ENCODE results near the gene NAA10.

NAA10 gene

DNA sequence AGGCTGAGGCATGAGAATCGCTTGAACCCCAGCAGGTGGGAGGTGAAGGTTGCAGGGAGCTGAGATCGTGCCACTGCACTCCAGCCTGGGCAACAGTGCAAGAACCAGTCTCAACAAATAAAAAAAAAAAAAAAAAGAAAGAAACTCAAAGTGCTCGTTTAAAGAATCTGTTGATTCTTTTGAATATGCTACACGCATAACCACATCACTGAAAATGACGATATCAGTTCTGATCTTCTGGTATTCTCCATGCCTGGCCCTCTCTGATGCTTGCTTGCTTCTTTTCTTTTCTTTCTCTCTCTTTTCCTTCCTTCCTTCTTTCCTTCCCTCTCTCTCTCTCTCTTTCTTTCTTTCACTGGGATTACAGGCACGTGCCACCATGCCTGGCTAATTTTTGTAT, 23.0 kb downstream of the NAA10 start:
- no peak for FAIRE-seq

DNA sequence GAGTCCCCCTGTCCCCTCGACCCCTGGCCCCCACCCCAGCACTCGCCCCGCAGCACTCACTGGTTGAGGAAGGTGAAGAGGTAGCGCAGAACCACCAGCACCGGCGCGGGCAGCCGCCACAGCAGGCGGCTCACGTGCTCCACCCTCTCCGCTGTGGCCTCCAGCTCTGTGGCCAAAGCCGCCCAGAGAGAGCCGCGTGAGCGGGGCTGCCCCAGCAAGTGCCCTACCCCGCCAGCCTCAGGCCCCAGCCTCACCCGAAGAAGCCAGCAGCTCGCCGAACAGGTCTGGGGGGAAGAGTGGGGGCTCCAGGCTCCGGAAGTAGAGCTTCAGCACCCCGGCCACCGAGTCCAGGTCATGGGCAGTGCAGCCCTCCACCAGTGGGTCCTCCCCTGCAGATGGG, 24.4 kb downstream of the NAA10 start:
- FAIRE-seq (no peak), DNase-seq (ENCODE audit: insufficient read length, low spot score) (no peak)

More for the DNA sequence above, 23.0 kb downstream of the NAA10 start:
- DNase-seq (ENCODE audit: insufficient read length, low spot score): no peak

DNA sequence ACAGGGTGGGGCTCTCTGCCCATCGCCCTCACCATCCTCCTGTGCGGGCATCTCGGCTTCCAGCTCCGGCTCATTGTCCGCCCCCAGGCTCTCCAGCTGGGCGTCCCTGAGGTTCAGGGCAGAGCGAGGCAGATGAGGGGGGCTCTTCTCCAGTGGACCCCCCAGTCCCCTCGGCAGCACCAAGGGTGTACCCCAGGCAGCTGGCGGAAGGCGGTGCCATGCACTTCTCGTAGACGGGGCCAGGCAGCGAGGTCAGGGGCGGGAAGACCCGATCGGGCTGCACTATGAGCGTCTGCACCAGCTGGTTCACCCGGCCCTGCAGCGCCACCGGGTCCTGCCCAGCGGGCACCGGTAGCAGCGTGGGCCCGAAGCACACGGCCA, 24.9 kb downstream of the NAA10 start:
- no peak for FAIRE-seq
- DNase-seq (ENCODE audit: insufficient read length, low spot score): no peak

GRCh38 chrX:153909024-153909979, 25.5 kb downstream of the NAA10 start:
- DNase-seq (ENCODE audit: insufficient read length, low spot score): no peak
- FAIRE-seq: no peak

DNA sequence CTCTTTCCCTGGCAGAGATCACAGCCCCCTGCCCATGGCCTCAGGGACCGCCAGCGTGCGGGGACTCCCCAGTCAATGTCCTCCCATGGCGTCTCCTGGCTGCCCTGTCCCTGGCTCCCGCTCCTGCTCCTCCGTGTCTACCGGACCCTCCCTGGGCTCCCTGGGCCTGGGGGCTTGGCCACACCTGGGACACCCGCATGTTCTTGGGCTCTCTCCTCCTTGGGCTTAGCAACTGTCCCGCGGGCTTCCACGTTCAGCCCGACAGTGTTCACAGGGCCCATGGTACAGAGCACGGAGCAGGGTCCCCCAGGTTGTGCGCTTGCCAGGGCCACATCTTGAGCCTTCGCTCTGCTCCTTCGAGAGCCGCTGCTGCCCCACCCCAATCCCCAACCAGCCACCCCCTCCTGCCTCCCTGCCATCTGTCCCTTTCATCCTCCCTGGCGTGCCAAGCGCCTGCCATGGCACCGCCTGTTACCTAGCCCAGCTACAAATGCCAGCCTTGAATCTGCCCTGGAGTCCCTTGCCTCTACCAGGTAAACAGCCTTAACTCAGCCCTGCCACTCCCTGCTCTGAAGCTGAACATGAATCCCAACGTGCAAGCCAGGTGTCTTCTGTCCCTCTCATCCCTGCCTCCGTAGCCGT, 26.5 kb downstream of the NAA10 start:
- no peak for FAIRE-seq

GRCh38 chrX:153907456-153907855, 27.4 kb downstream of the NAA10 start:
- FAIRE-seq: no peak
- DNase-seq (ENCODE audit: insufficient read length, low spot score): no peak

More for the DNA sequence above, 26.5 kb downstream of the NAA10 start:
- DNase-seq (ENCODE audit: insufficient read length, low spot score): no peak

DNA sequence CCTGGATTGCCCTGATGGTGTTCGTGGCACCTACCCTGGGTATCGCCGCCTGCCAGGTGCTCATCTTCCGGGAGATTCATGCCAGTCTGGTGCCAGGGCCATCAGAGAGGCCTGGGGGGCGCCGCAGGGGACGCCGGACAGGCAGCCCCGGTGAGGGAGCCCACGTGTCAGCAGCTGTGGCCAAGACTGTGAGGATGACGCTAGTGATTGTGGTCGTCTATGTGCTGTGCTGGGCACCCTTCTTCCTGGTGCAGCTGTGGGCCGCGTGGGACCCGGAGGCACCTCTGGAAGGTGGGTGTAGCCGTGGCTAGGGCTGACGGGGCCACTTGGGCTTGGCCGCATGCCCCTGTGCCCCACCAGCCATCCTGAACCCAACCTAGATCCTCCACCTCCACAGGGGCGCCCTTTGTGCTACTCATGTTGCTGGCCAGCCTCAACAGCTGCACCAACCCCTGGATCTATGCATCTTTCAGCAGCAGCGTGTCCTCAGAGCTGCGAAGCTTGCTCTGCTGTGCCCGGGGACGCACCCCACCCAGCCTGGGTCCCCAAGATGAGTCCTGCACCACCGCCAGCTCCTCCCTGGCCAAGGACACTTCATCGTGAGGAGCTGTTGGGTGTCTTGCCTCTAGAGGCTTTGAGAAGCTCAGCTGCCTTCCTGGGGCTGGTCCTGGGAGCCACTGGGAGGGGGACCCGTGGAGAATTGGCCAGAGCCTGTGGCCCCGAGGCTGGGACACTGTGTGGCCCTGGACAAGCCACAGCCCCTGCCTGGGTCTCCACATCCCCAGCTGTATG, 28.5 kb downstream of the NAA10 start:
- DNase-seq (ENCODE audit: insufficient read length, low spot score) (no peak), FAIRE-seq (no peak)

DNA sequence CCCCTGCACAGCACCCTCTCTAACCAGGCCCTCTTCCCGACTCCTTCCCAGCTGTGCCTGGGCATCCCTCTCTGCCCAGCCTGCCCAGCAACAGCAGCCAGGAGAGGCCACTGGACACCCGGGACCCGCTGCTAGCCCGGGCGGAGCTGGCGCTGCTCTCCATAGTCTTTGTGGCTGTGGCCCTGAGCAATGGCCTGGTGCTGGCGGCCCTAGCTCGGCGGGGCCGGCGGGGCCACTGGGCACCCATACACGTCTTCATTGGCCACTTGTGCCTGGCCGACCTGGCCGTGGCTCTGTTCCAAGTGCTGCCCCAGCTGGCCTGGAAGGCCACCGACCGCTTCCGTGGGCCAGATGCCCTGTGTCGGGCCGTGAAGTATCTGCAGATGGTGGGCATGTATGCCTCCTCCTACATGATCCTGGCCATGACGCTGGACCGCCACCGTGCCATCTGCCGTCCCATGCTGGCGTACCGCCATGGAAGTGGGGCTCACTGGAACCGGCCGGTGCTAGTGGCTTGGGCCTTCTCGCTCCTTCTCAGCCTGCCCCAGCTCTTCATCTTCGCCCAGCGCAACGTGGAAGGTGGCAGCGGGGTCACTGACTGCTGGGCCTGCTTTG, 29.2 kb downstream of the NAA10 start:
- DNase-seq (ENCODE audit: insufficient read length, low spot score): no peak
- no peak for FAIRE-seq

DNA sequence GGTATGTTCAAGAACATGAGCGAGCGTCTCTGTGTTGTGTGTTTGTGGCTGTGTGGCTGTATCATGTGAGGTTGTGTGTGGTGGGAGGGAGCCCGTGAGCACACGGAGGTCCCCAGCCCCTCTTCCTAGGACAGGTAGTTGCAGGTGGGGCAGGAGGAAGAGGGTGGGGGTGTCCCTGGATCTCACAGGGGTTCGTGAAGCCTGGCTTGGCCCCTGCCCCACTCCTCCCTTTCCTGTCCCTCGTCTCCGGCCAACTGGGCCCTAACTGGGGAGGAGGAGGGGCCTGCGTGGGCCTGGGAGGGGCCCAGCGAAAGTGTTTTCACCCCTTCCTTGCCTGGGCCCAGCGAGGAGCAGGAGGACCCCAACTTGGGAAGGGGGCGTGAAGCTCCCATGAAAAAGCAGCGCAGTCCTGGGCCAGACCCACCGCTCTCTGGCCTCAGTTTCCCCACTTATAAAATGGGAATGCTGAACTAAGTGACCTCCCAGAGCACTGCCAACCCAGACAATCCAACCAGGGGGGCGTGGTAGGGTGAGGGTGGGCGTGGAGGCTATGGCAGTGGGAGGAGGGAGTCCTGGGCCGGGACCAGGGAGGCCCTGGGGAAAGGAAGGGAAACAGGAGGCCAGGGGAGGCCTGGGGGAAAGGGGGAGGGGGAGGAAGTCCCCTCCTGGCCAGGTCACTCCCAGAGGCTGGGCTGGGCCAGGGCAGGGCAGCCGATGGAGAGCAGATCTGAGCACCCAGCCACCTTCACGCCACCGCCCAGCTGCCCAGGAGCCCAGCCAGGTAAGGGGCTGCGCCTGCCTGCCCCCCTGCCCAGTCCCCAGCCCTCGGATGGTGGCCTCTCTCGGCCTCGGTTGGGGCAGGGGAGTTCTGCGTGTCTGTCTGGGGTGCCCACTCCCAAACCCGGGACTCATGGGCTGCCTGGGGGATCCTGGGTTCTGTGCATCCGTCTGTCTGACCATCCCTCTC, 30.6 kb downstream of the NAA10 start, which contains the start of gene AVPR2:
Gene AVPR2 (plus strand): TSS at position 683 of the 967 bp plus-strand sequence. CDS start 473 bp downstream, outside the sequence.
- DNase-seq (ENCODE audit: insufficient read length, low spot score) (no peak), FAIRE-seq (no peak)

GRCh38 chrX:153903238-153903980, 31.4 kb downstream of the NAA10 start:
- FAIRE-seq (peak; percentile 89), DNase-seq (ENCODE audit: insufficient read length, low spot score) (no peak)

DNA sequence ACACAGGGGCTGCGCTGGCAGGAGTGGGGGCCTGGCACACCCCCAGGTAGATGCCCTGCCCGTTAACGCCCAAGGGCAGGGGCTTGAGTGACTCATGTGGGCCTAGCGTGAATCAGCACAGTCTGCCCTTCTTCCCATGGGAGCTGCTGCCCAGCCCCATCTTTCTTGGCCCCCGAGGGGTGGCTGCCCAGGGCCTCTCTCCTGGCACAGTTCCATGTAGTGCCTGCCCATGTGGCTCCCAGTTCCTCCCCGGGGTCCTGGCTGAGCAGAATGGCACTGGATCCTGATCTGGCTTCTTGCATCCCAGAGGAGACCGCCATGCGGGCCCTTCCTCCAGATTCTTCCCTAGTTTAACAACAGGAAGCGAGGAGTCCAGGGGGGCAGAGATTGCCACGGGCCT, 32.5 kb downstream of the NAA10 start:
- no peak for FAIRE-seq
- no peak for DNase-seq (ENCODE audit: insufficient read length, low spot score)

GRCh38 chrX:153901753-153902140, 33.1 kb downstream of the NAA10 start:
- DNase-seq (ENCODE audit: insufficient read length, low spot score) (no peak), FAIRE-seq (no peak)

DNA sequence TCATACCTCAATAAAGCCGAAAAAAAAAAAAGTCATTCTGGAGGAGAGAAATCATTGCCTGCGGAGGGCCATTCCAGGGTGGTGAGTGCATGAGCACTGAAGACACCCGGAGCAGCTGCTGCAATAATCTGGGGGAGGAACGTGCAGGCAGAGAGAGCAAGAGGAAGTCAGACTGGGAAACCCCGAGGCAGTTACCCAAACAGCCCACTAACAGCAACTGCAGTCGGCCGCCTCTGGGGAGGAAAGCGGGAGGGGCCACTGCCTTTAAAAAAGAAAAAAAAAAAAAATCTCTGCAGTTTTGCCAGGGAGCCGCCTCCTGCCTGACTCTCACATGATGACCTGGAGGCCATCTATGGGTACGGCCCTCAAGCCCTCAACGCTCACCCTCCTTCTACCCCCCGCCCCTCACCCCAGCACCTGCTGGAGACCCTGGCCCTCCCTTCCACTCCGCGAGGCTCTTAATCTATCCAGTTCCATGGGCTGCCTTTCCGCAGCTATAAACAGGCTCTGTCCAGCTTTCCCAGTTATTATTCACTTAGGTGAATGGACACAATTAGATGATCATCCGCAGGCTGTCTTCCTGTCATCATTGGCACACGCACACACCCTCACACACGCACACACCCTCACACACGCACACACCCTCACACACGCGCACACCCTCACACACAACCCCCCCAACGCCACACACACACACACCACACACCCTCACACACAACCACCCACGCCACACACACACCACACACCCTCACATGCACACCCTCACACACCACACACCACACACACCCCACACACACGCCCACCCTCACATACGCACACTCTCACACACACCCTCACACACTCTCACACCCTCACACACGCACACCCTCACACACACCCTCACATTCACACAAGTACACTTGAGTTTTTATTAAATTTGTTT, 33.7 kb downstream of the NAA10 start:
- peak; percentile 91 for FAIRE-seq
- DNase-seq (ENCODE audit: insufficient read length, low spot score): peak; percentile 81

GRCh38 chrX:153897899-153898298, 36.9 kb downstream of the NAA10 start:
- no peak for DNase-seq (ENCODE audit: insufficient read length, low spot score)

GRCh38 chrX:153889123-153889522, 45.7 kb downstream of the NAA10 start:
- DNase-seq (ENCODE audit: insufficient read length, low spot score) (no peak), FAIRE-seq (no peak)

More at GRCh38 chrX:153897899-153898298, 36.9 kb downstream of the NAA10 start:
- no peak for FAIRE-seq

DNA sequence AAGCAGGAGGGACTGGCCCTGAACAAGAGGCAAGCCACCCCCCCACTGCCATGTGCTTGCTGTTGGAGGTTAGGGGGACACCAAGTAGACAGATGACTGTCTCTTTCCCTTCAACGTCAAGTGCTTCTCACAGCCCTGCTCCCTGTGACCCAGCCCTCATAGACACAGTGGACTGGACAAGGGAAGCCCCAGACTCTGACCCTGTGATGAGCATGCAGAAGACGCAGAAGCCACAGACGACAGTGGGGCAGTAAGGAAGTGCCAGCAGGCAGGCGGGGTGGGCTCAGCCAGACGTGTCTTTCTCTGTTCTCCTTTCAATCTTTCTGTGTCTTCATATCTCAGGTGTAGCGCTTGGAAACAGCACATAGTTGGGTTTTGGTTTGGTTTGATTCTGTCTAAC, 46.5 kb downstream of the NAA10 start:
- FAIRE-seq (no peak), DNase-seq (ENCODE audit: insufficient read length, low spot score) (no peak)

DNA sequence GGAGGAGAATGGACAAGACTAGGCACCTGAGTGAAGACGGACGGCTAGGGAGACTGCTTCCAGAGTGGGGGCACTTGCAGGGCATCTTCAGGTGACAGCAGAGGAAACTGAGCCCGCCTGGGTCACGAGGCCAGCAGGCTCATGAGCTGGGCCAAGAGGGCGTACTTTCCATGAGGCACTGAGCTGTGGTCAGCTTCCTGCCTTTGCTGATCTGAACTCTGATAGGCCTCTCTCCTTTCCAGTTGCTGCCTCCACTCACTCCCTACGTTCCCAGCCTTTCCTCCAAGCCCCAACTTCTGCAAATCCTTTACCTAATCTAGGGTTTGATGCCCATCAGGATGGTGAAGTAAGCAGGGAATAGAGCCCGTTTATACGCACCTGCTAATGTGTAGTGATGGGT, 47.5 kb downstream of the NAA10 start:
- FAIRE-seq (no peak), DNase-seq (ENCODE audit: insufficient read length, low spot score) (no peak)

GRCh38 chrX:153886915-153887314, 47.9 kb downstream of the NAA10 start:
- peak; percentile 41 for DNase-seq (ENCODE audit: insufficient read length, low spot score)
- FAIRE-seq: no peak

Measured in HTR-8/SVneo (cell line).